NCI-H1436 treated with DMSO at 0.1 percent for 48 hours (cell line): ENCODE measurements around the gene ARID2.

Source experiments
- DNase-seq: peaks from one replicate; lab custom pipeline; 2025; lab: John Stamatoyannopoulos, UW

The ARID2 gene

GRCh38 chr12:45853550-45853949 is 124.0 kb downstream of the ARID2 start:
- no peak for DNase-seq

GRCh38 chr12:45863332-45863731 is 133.8 kb downstream of the ARID2 start:
- no peak for DNase-seq

- DNase-seq = no peak
Measured at GRCh38 chr12:45866299-45866698, 136.8 kb downstream of the ARID2 start.

- DNase-seq = no peak
Measured at GRCh38 chr12:45872446-45872845, 142.9 kb downstream of the ARID2 start.

GRCh38 chr12:45877069-45877468 is 147.6 kb downstream of the ARID2 start:
- no peak for DNase-seq

- no peak for DNase-seq
Measured at GRCh38 chr12:45878630-45879255, 149.2 kb downstream of the ARID2 start.

- DNase-seq = no peak
Measured at GRCh38 chr12:45879363-45879895, 149.9 kb downstream of the ARID2 start.

- no peak for DNase-seq
Measured at GRCh38 chr12:45880533-45880932, 151.0 kb downstream of the ARID2 start.

- DNase-seq = no peak
Measured at GRCh38 chr12:45883187-45883586, 153.7 kb downstream of the ARID2 start.

- no peak for DNase-seq
Measured at GRCh38 chr12:45886685-45887084, 157.2 kb downstream of the ARID2 start.

GRCh38 chr12:45887544-45887943 is 158.0 kb downstream of the ARID2 start:
- no peak for DNase-seq

GRCh38 chr12:45890276-45890675 is 160.8 kb downstream of the ARID2 start:
- DNase-seq = no peak

- no peak for DNase-seq
Measured at GRCh38 chr12:45893240-45893639, 163.7 kb downstream of the ARID2 start.

- DNase-seq = no peak
Measured at GRCh38 chr12:45895961-45896360, 166.5 kb downstream of the ARID2 start.

- DNase-seq = no peak
Measured at GRCh38 chr12:45898094-45898493, 168.6 kb downstream of the ARID2 start.

- DNase-seq = no peak
Measured at GRCh38 chr12:45907955-45908354, 178.4 kb downstream of the ARID2 start.

- DNase-seq = no peak
Measured at GRCh38 chr12:45909041-45909713, 179.7 kb downstream of the ARID2 start.

- peak; percentile 58 for DNase-seq
Measured at GRCh38 chr12:45912774-45913173, 183.3 kb downstream of the ARID2 start.

- DNase-seq = no peak
Measured at GRCh38 chr12:45913631-45914030, 184.1 kb downstream of the ARID2 start.

- no peak for DNase-seq
Measured at GRCh38 chr12:45914090-45914489, 184.6 kb downstream of the ARID2 start.

- DNase-seq = no peak
Measured at GRCh38 chr12:45915405-45915804, 185.9 kb downstream of the ARID2 start.

- DNase-seq = no peak
Measured at GRCh38 chr12:45918818-45919217, 189.3 kb downstream of the ARID2 start.

- DNase-seq = no peak
Measured at GRCh38 chr12:45928309-45928708, 198.8 kb downstream of the ARID2 start.

- DNase-seq = no peak
Measured at GRCh38 chr12:45930369-45930768, 200.9 kb downstream of the ARID2 start.
